Stimulated activated CD4-positive, alpha-beta T cell treated with anti-CD3 and anti-CD28 coated beads, Interleukin-2, amount 100 ng/mL, for 48 hours (primary cell): ENCODE measurements around the gene FAM98C.
"Not testable (repeated sequence)": the region's sequence is repeated elsewhere in the genome, so short reads cannot be mapped to it uniquely, and the experiment has no call there.

Experiments used
- DNase-seq, 2 donors: peaks; one replicate each; pipeline ENCODE4 v3.0.0-alpha.2; 2020

Gene FAM98C

GRCh38 chr19:38399081-38399480 lies 3.8 kb upstream of the FAM98C start:
- DNase-seq, result no peak

DNA sequence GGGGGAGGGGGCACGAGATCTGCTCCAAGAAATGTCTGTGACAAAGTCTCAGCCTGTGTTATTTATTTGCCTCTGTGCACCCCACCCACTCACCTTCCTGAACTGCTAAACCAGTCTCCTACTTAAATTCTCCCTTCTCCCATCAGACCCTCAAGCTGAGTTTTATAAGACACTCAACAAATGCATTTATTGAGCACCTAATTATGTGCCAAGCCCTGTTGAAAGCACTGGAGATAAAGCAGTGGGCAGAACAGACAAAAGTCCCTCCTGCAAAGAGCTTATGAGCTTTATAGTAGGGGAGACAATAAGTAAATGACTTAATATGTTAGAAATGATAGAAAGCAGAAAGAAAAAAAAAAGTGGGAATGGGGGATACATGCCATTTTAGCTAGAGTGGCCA lies 3.4 kb upstream of the FAM98C start:
- DNase-seq, result no peak

DNA sequence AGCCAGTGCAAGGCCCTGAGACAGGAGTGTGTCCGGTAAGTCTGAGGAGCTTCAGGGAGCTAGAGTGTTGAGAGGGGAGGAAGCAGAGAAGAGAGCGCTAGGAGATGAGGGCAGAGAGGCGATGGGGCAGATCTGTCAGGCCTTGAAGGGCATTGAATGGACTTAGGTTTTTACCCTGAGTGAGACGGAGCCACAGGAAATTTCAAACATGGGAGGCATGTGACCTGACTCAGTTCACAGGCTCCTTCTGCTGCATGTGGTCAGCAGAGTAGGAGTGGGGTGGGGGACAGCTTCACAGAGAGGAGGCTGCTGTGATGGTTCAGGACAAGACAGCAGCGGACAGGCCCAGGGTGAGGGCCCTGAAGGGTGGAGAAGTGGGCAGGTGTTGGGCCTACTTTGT lies 2.5 kb upstream of the FAM98C start:
- DNase-seq, result no peak

GRCh38 chr19:38401148-38401547 lies 1.7 kb upstream of the FAM98C start:
- no peak for DNase-seq

GRCh38 chr19:38402623-38402966 lies 298 bp upstream of the FAM98C start:
- no peak for DNase-seq

GRCh38 chr19:38404858-38405257 lies 2.0 kb downstream of the FAM98C start:
- no peak for DNase-seq

DNA sequence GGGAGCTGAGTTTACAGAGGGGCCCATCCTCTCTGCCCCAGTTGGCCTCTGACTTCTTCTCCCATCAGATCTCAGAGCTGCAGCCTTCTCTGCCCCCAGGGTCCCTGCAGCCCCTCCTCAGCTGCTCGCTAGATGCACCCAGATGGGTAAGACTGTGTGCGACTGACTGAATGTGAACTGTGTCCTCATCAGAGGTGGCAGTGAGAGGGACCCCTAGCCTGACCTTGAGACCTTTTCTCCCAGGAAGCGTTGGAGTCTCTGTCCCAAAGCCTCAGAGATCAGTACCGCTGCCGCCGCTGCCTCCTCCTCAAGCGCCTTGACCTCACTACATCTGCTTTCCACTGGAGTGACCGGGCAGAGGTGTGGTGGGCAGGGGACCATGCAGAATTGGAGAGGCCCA lies 2.4 kb downstream of the FAM98C start:
- no peak for DNase-seq

DNA sequence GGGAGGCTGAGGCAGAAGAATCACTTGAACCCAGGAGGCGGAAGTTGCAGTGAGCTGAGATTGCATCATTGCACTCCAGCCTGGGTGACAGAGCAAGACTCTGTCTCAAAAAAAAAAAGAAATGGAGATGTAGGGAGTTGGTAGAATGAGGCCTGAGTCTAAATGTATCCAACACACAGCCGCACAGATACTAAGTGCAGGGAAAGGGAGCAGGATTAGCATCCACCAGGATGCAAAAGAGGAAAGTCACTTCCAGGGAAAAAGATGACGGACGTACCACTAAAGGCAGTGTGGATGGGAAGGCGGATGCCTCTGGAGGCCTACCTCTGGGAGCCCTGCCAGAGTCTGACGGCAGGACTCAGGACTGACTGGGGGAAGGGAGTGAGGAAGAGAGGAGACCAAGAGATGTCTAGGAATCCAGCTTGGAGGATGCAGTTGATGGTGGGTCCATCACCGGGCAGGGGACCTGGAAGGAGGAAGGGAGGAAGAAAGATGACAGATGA lies 6.8 kb downstream of the FAM98C start:
- no peak for DNase-seq

- DNase-seq, result not testable (repeated sequence)
Observed at GRCh38 chr19:38410407-38410806, 7.5 kb downstream of the FAM98C start.

- no peak for DNase-seq
Observed at GRCh38 chr19:38411041-38411712, 8.3 kb downstream of the FAM98C start.

DNA sequence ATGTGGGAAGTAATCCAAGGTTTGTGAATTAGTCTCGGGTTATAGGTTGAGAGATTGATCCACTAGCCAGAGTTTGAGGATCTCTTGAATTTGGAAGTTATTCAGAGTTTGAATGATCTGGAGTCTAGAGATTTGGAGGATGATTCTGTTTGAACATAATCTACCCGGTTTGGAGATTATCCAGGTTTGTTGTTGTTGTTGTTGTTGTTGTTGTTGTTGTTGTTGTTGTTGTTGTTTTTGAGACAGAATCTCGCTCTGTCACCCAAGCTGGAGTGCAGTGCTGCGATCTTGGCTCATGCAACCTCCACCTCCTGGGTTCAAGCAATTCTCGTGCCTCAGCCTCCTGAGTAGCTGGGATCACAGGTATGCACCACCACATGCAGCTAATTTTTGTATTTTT lies 9.0 kb downstream of the FAM98C start:
- not testable (repeated sequence) for DNase-seq

DNA sequence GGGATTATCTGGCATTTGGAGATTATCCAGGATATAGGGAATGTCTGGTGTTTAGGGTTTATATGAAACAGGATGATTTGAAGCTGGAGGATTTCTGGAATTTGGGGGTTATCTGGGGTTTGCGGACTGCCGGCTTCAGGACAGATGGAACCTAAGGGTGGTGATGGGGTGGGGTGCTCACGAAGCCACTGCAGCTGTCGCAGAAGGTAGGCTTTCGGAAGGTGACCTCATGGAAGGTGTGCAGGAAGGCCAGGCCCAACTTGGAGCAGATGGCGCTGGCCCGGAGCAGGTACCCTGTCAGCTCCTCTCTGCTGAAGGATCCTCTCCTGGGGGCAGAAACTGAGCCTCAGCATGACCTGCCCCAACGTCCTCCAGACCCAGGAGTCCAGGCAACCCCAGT lies 9.6 kb downstream of the FAM98C start:
- no peak for DNase-seq

DNA sequence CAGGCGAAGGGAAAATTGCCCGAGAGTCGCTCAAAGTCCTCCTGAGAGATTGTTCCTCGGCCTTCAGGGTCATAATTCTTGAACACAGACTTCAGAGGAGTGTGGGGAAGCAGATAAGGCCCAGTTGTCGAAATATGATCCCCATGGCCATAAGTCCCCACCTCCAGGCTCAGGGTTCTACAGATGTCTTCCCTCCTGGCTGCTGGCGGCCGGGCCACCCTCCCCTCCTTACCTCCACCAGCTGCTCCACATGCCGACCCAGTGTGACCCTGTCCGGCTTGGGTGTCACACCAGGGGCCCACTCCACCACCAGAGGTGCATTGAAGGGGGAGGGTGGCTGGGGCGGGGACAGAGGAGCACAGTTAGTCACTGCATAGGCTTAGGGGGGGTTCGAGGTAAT lies 10.1 kb downstream of the FAM98C start:
- DNase-seq, result no peak

- DNase-seq, result no peak
Observed at GRCh38 chr19:38413416-38413815, 10.5 kb downstream of the FAM98C start.

GRCh38 chr19:38417146-38417543 lies 14.3 kb downstream of the FAM98C start:
- DNase-seq, result no peak

DNA sequence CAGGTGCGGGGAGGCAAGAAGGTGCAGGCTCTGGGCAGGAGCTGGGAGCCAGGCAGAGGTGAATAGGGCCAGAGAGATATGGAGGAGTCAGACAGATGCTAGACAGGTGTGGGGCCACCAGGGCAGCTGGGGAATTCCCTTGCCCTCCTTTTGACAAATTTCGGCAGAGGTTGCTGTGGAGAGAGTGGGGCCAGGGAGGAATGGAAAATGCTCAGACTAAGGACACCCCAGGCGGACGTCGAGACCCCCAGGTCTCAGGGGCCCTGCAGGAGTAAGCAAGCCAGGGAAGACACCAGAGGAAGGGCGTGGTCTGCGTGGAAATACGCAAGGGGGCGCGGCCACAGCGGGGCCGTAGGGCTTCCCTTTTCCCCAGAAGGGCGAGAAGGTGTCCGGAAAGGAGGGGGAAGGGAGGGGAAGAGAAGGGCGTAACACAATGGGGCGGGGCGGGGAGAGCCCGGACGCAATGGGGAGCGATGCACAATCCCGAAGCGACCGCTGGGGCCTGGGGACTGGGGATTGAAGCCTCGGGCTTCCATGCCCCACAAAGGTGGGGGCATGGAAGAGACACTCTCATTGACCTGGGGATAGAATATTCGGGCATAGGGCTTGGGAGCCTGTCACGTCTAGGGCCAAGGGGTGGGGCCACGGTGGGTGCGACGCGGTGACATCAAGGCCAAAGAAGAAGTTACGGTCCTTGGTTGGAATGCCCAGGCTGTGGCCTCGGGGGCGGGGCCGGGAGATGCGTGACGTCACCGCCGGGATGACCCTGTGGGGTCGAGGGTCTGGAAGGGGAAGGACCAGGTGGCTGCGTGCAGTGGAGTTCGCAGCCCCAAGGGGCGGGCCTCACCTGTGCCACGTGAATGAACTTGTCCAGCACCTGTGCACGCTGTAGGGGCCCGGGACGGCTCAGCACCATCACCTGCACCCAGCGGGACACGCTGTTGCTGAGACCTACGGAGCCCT lies 14.9 kb downstream of the FAM98C start:
- peak; percentile 52 to 53 for DNase-seq

DNA sequence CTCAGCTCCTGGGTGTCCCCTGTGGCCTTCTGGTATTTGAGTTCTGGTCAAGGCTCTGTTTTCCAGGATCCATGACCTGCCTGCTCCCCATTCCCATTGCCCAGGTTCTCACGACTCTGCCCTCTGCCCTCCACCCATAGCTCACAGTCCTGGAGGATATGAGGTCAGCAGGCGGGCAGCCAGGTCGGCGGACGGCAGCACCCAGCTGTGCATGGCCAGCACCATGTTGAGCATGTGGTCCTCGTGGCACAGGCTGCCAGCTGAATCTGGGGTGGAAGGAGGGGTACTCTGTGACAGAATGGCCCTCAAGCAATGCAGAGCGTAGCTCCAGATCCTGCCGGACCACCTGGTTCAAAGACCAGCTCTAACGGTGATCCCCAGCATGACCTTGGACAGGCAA lies 18.0 kb downstream of the FAM98C start:
- DNase-seq, result no peak

GRCh38 chr19:38421856-38422255 lies 19.0 kb downstream of the FAM98C start:
- no peak for DNase-seq

GRCh38 chr19:38422438-38422837 lies 19.5 kb downstream of the FAM98C start:
- no peak for DNase-seq

DNA sequence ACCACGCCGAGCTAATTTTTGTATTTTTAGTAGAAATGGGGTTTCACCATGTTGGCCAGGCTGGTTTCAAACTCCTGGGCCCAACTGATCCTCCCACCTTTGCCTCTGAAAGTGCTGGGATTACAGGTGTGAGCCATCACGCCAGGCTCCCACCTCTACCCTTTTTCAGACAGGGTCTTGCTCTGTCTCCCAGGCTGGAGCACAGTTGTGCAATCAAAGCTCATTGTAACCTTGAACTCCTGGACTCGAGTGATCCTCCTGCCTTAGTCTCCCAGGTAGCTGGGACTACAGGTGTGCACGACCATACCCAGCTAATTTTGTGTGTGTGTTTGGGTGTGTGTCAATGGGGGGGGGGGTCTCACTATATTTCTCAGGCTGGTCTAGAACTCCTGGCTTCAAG lies 21.4 kb downstream of the FAM98C start:
- no peak for DNase-seq

DNA sequence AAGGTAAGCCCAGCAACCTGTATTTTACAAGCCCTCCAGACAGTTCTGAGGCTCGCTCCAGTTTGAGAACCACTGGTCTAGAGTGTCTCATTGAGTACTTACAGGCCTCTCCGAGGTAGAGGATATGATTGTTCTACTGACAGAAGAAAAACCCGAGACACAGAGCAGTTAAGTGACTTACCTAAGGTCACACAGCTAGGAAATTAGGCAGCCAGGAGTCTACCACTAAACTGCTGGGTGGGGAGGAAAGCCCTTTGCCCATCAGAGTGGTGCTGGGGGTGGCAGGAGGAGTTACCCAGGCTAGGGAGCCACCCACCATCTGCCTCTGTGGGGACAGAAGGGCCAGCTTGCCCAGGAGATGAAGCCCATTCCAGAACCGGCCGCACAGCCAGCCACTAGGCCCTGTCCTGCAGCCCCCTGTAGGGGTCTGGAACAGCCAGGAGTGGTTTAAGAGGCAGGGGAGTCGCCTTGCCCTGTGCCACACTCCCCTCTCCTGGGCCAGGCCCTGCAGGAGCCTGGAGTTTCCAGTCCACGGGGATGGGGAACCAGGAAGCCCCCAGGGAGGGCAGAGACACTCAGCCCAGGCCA lies 22.4 kb downstream of the FAM98C start:
- no peak for DNase-seq

DNA sequence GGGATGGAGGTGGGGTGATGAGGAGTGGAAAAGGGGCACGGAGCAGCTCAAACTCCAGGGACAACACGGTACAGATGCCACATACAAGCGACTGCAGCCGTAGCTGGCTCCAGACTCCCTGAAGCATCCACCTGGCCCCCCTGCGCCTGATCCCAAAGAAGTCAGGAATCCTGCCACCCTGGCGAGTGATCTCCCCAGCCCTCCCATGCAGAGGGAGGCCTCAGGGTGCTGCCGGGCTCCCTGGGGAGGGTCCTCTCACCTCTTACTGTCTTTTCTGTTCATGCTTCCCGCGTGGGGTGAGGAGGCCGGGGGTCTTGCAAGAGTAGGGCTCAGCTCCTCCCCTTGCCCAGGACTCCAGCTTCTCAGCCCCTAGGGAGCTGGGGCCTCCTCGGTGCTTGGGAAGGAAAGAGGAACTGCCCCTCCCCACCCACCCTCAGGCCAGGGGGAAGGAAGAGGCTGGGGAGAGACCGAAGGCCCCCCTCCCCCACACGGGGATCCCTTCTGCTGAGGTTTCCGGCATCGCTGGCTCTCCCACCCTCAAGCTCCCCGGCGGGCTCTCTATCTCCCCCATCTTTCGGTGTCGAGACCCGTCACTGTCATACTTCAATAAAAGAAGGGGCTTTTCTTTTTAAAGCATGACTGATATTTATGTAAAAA lies 23.0 kb downstream of the FAM98C start, which contains the start of gene RASGRP4:
Gene RASGRP4 (minus strand): TSS at position 410 of the 657 bp plus-strand sequence. CDS start 128 bp downstream, at position 282.
- DNase-seq, result peak; percentile 37 to 38
